OCI-LY7 (cell line): ENCODE results near the gene PIGM. TPM values are rescaled to one million over a fixed set of nuclear protein-coding genes. Genes with fewer than 3 reads are reported as not detected.

Experiments used
- BruUV-seq: library from RNA; stranded (reverse); fragments of 400-500 nt; replicated peaks from 2 replicates; lab custom pipeline; 2021; lab: Mats Ljungman, UMichigan
- CTCF ChIA-PET: fragments of 300-600 bp; sonication (Branson Sonifier 250); formaldehyde crosslinking; loops from one replicate; lab custom pipeline; 2022; ENCODE audit warnings: antibody characterized with exemption; ENCODE audit not compliant: unreplicated experiment; lab: Charles Lee
- POLR2A ChIA-PET: fragments of 300-600 bp; sonication (Branson Sonifier 250); formaldehyde crosslinking; loops from one replicate; lab custom pipeline; 2022; ENCODE audit warnings: antibody characterized with exemption; lab: Charles Lee
- DNase-seq: peaks from one replicate; pipeline ENCODE4 v3.0.0-alpha.2; 2015; ENCODE audit warnings: low spot score
- H2AFZ ChIP-seq: fragments of 200-600 bp; sonication (generic), shearing (Covaris generic); 2 replicates; pipeline ENCODE4 v1.6.1; 2014; ENCODE audit warnings: mild to moderate bottlenecking, antibody characterized with exemption, low read length, moderate library complexity
- H3K27ac ChIP-seq: fragments of 200-600 bp; sonication (generic); 2 replicates; pipeline ENCODE4 v1.5.1; 2014; ENCODE audit warnings: mixed run types, low read depth, mild to moderate bottlenecking, moderate library complexity, low read length, inconsistent platforms; ENCODE audit not compliant: poor library complexity, severe bottlenecking
- H3K36me3 ChIP-seq: fragments of 200-600 bp; sonication (generic); 2 replicates; pipeline ENCODE4 v1.6.1; 2014; ENCODE audit warnings: mild to moderate bottlenecking, antibody characterized with exemption, low read length, moderate library complexity, mixed read lengths; ENCODE audit not compliant: insufficient read depth
- H3K4me1 ChIP-seq: fragments of 200-600 bp; sonication (generic); 2 replicates; pipeline ENCODE4 v1.5.1; 2014; ENCODE audit warnings: mild to moderate bottlenecking, low read length; ENCODE audit not compliant: insufficient read depth, poor library complexity, severe bottlenecking
- H3K4me2 ChIP-seq: fragments of 200-600 bp; sonication (generic); 2 replicates; pipeline ENCODE4 v1.6.1; 2014; ENCODE audit warnings: mild to moderate bottlenecking, low read length
- H3K4me3 ChIP-seq: fragments of 200-600 bp; sonication (generic); 2 replicates; pipeline ENCODE4 v1.5.1; 2014; ENCODE audit warnings: mild to moderate bottlenecking, low read depth, low read length; ENCODE audit not compliant: poor library complexity, severe bottlenecking
- H3K79me2 ChIP-seq: fragments of 200-600 bp; sonication (generic); 2 replicates; pipeline ENCODE4 v1.6.1; 2016; ENCODE audit warnings: low read depth, mild to moderate bottlenecking, low read length, moderate library complexity, mixed read lengths; ENCODE audit not compliant: insufficient read depth
- H3K9me2 ChIP-seq: fragments of 200-600 bp; sonication (generic); 2 replicates; pipeline ENCODE4 v1.6.1; 2016; ENCODE audit warnings: mild to moderate bottlenecking, low read length, mixed read lengths; ENCODE audit not compliant: insufficient read depth
- H3K9me3 ChIP-seq: fragments of 200-600 bp; sonication (generic); 2 replicates; pipeline ENCODE4 v1.6.1; 2014; ENCODE audit warnings: mild to moderate bottlenecking, mixed run types, low read length, mixed read lengths
- H4K20me1 ChIP-seq: fragments of 200-600 bp; sonication (generic); 2 replicates; pipeline ENCODE4 v1.6.1; 2014; ENCODE audit warnings: mild to moderate bottlenecking, antibody characterized with exemption, low read length, moderate library complexity, mixed read lengths; ENCODE audit not compliant: insufficient read depth
- EZH2phosphoT487 ChIP-seq: fragments of 200-600 bp; sonication (generic); IDR thresholded peaks from 2 replicates; pipeline ENCODE4 v1.6.1; 2018; ENCODE audit warnings: low read depth, borderline replicate concordance, mild to moderate bottlenecking, mixed run types, antibody characterized with exemption, low read length, moderate library complexity, mixed read lengths
- intact Hi-C: fragments of 100-400 bp; cut with micrococcal nuclease; formaldehyde crosslinking; loops from one replicate; pipeline ENCODE4 v1.10.0; 2022; ENCODE audit not compliant: unreplicated experiment
- total RNA-seq, 2 experiments: library from RNA; depleted of rRNA in 1 of 2; stranded (reverse); fragments of >200 nt in 1 of 2; shearing (Covaris generic) in 1 of 2; gene quantifications; 2 replicates each; pipeline ENCODE4 v1.2.3, GENCODE V29; 2014 to 2022
- TF ChIP-seq, protein P1 (sequence below): fragments of 200-600 bp; sonication (generic); conservative IDR thresholded peaks from 2 replicates; pipeline ENCODE4 v1.5.1; 2014; ENCODE audit warnings: mild to moderate bottlenecking, antibody characterized with exemption, low read length, moderate library complexity, mixed read lengths

PIGM gene
- total RNA-seq, 2 experiments from 2014 or later: 4.2 to 5.1 TPM

GRCh38 chr1:160020196-160020595, 11.6 kb downstream of the PIGM start:
- CTCF ChIA-PET: no interaction called here
- no peaks in the 10 kb centered on the region for H4K20me1 ChIP-seq
- POLR2A ChIA-PET: interaction anchor here (0.6 to 2.8 kb wide), 3 partner anchors 11 to 188 kb away, joined by 3 to 9 read pairs (median 3); no protein-coding TSS in a partner anchor
- no peak overlapping the region for H3K4me2 ChIP-seq
- H3K9me2 ChIP-seq: no peaks in the 10 kb centered on the region
- H2AFZ ChIP-seq: 0 out of 2 replicates have a peak overlapping the region, but pooled peaks have one; percentile 0
- no peaks in the 10 kb centered on the region for H3K4me1 ChIP-seq
- H3K9me3 ChIP-seq: no peaks in the 10 kb centered on the region
- no peaks in the 10 kb centered on the region for H3K36me3 ChIP-seq
- intact Hi-C loops: no loop called here
- H3K27ac ChIP-seq: no peak overlapping the region
- H3K79me2 ChIP-seq: no peaks in the 10 kb centered on the region
- no peak for DNase-seq
- TF ChIP-seq EZH2phosphoT487: no peak
- TF ChIP-seq, protein P1, sequence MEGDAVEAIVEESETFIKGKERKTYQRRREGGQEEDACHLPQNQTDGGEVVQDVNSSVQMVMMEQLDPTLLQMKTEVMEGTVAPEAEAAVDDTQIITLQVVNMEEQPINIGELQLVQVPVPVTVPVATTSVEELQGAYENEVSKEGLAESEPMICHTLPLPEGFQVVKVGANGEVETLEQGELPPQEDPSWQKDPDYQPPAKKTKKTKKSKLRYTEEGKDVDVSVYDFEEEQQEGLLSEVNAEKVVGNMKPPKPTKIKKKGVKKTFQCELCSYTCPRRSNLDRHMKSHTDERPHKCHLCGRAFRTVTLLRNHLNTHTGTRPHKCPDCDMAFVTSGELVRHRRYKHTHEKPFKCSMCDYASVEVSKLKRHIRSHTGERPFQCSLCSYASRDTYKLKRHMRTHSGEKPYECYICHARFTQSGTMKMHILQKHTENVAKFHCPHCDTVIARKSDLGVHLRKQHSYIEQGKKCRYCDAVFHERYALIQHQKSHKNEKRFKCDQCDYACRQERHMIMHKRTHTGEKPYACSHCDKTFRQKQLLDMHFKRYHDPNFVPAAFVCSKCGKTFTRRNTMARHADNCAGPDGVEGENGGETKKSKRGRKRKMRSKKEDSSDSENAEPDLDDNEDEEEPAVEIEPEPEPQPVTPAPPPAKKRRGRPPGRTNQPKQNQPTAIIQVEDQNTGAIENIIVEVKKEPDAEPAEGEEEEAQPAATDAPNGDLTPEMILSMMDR: no peak
- no TSS peak for BruUV-seq
- H3K4me3 ChIP-seq: no peak overlapping the region

- Histone ChIP-seq H3K4me3 (no peak overlapping the region), H3K4me2 (no peak overlapping the region), H4K20me1 (no peaks in the 10 kb centered on the region), H2AFZ (no peak overlapping the region), H3K9me3 (no peaks in the 10 kb centered on the region), H3K9me2 (no peaks in the 10 kb centered on the region), H3K79me2 (no peaks in the 10 kb centered on the region), H3K36me3 (no peaks in the 10 kb centered on the region), H3K4me1 (no peaks in the 10 kb centered on the region), H3K27ac (no peak overlapping the region)
- no TSS peak for BruUV-seq
- DNase-seq: no peak
- ChIA-PET POLR2A (no interaction called here), CTCF (no interaction called here)
- intact Hi-C loops: no loop called here
- TF ChIP-seq EZH2phosphoT487: no peak
Measured at GRCh38 chr1:160018900-160019299, 12.9 kb downstream of the PIGM start.

- Histone ChIP-seq H2AFZ (no peak overlapping the region), H3K36me3 (no peaks in the 10 kb centered on the region), H4K20me1 (no peaks in the 10 kb centered on the region), H3K9me2 (no peaks in the 10 kb centered on the region), H3K4me1 (no peaks in the 10 kb centered on the region), H3K27ac (no peak overlapping the region), H3K9me3 (no peaks in the 10 kb centered on the region), H3K4me3 (no peak overlapping the region), H3K79me2 (no peaks in the 10 kb centered on the region), H3K4me2 (no peak overlapping the region)
- CTCF ChIA-PET: no interaction called here
- TF ChIP-seq, protein P1: no peak
- no peak for TF ChIP-seq EZH2phosphoT487
- no TSS peak for BruUV-seq
- intact Hi-C loops: no loop called here
- POLR2A ChIA-PET: no interaction called here
- DNase-seq: no peak
Measured at GRCh38 chr1:160018347-160018746, 13.4 kb downstream of the PIGM start.
